HG02759 (cell line): ENCODE data around the gene UNC80.

ENCODE experiments used
- ATAC-seq: cut with Tn5 transposase; IDR thresholded peaks from one replicate; pipeline ENCODE4 v1.9.1; 2021; ENCODE audit warnings: mild to moderate bottlenecking, moderate library complexity; ENCODE audit not compliant: unreplicated experiment

UNC80 gene

DNA sequence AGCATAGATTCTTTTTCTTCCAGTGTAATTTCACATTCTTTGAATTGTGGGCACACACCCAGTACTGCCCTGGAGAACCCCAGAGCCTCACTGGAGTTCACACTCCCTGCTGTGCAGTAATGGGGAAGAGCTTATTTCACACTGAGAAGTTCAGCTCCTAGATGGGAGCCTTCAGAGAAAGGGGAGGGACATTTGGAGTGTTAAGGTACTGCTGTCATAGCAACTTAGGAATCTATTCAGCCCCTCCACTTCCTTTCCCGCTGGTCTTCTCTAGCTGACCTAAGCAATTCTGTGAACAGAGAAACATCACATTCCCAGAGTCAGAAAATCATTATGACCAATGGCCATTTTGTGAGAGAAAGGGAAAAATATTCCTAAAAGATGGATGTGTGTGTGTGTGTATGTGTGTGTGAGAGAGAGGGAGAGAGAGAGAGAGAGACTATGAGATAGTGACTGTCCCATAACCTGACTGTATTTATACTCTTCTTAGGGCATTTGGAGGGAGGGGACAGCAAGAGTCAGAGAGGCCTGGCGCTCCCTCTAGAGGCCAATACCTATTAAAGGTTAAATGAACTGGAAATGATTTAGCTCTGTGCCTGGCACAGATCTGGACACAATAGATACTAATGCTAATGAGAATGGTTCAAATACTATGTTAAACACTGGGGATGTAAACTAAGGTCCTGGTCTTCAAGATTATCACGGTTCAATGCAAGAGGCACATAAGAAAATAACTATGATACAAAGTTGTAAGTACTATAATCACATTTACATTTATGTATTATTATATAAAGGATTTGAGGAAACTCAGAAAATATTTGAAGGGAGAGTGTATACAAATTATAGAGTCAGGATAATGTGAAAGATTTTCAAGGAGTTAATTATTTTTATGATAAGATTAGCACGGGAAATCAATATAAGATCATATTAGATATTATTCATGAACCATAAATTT is 189.3 kb downstream of the UNC80 start:
- ATAC-seq: peak; percentile 92

DNA sequence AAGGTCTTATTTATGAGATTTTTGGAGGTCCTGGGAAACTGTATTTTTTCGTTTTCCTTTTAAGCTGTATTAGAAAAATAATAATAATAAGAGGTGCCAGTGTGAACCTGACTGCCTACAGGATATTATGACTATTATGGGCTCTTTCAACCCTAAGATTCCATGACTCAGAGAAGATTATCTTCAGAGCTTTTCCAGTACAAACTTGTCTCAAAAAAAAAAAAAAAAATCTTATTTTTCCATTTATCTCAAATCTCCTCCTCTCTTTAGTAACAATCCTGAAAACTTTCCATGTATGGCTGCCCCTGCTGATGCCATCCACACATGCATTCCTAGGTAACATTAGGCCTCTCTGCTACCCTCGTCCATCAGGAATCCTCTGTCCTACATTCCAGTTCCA is 194.1 kb downstream of the UNC80 start:
- no peak for ATAC-seq

DNA sequence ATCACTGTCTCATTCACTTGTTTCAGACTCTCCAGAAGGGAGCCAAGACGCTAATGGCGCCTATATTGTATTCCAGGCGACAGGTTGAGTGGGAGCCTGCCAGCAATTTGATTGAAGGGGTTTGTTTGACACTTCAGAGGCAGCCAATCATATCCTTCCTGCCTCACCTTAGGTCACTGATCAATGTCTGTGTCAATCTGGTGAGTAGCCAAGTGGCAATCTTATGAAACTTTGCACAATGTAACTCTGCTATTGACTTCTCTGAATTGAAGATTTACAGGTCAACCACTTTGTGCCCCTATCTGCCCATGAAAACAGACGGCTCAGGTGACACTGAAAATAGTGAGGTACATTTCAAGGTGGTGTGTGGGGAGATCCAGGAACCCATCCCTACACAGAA is 198.1 kb downstream of the UNC80 start:
- ATAC-seq: no peak

DNA sequence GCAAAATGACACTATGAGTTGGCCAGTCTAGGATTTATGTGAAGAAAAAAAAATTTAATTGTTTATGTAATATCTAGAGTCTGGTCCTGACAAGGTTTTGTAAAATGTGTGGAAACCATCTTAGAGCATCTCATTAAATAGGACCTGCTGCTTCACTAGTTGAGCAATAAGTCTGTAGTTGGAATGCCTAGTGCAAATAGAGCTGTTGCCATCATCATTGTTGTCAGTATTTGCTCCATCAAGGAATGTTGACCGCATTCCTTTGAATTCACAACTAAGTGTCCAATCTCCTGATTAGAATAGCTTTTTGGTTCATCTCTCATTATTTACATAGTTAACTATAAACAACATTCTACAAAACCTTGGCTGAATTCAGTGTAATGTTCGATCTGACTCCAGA is 198.6 kb downstream of the UNC80 start:
- no peak for ATAC-seq

DNA sequence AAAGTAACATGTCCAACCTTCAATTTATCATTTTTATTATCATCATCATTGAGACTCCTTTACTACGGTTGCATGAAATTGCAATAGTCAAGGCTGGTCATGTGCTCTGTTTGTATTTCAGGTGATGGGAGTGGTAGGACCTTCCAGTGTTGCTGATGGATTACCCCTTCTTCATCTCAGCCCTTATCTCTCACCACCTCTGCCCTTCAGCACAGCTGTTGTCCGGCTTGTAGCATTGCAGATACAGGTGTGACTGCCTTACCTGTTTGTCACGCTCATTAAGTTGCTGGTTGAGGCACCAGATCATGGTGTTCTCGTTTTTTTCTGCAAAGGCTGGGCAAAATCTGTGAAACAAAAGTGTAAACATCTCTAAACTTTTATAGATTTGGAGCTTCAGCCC is 199.1 kb downstream of the UNC80 start:
- no peak for ATAC-seq

DNA sequence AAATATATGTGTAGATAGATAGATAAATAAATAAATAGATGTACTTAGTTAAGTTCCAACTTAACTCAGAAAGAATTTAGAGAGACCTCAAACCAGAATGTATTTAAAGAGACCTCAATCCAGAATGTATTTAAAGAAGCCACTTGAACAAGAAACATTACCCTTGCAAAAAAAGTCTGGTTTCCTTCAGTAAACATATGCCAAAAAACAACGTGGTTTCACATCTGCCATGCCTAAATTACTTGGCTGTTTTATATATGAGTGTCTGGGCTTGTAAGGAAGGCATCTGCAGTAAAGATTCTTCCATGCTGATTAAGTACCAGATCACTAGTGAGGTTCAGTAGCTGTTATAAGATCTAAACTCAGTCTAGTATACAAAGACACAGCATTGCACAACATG is 201.7 kb downstream of the UNC80 start:
- ATAC-seq: no peak

DNA sequence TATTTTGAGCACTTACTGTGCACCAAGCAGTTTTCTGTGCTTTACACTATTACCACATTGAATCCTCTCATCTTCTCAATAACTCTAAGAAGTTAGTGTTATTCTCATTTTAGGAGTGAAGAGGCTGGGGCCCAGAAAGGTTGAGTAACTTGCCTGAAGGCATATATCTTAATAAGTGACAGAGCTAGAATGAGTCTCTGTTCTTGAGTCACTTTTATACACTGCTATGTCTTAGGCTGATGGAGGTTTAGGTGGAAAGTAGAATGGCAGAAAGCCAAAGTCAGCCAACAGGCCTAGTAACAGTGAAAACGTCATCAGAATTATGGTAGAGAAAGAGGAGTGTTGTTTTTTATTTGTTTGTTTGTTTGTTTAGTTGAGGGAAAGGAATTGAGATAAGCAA is 202.9 kb downstream of the UNC80 start:
- ATAC-seq: no peak

DNA sequence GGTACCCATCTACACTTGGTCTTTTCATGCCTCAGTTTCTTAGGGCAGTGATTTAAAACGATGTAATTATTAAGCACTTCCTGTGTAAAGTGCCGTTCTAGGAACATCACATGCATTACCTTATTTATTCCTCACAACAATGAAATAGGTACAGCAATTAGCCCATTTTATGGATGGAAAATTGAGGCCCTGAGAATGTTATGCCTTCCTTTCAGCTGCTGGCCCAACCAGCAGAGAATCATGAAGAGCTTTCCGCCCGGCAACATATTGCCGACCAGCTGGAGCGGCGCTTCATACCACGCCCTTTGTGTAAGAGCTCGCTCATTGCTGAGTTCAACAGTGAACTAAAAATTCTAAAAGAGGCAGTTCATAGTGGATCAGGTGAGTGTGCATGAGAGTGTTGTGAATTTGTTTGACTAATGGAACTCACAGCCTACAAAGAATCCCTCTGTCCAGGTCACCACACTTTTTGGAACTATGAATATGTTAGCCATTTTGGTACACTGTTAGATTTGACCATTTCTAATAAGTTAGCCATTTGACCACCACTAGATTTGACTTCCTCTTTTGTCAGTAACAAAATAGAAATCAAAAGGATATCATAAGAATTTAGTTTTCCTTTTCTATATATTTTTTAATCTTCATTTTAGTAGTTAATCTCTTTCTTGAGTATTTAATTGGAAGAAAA is 205.2 kb downstream of the UNC80 start:
- ATAC-seq: peak; percentile 75

DNA sequence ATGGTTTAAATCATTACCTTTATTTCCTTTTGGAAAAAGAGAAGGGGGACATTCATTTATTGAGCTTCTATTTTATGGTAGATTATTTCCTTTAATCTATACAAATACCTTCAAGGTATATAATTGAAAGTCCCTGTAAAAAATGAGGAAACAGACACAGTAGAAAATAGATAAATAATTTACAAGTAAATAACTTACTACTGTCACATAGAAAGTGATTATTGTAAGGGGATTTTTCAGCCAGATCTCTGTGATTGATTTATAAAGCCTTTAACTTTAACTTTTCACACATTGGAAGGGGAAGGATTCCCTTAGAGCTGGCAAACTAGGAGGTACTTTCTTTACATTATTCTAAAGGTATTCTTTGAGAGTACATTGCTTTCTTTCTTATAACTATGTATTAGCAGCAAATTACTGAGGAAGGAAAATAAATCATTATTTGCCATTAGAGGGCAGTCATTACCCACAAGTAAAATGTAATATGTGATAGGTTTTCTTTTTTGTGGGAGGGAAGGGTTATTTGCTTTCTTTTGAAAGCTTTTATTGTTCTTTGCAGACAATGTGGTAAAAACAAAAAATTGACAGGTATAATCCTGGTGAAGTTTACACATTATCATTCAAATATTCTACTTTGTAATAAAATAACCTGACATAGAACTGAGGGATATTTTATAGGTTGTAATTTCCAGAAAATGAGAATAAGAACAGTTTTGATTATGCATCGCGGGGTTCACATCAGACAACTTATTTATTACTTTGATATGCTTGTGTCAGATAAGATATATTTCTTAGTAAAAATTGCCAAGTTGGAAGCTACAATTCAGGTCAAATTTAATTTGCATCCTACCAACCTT is 206.0 kb downstream of the UNC80 start:
- ATAC-seq: peak; percentile 55

DNA sequence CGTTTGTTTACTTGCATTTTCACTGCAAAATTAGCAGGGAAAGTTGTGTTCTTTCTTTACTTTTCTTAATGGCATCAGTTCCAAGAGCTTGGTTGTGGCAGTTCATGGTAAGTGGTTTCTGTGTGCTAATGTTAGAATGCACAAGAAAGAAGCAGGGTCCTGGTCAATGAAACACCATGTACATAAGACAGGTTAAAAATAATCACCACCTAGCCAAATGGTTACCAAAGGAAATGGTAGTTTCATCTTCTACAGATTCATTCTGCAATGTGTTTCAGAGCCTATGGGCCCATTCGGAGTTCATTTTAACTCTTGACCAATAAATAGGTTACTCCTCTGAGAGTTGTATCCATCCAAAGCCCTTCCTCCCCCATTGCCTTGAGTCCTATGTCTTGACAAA is 212.7 kb downstream of the UNC80 start:
- no peak for ATAC-seq

DNA sequence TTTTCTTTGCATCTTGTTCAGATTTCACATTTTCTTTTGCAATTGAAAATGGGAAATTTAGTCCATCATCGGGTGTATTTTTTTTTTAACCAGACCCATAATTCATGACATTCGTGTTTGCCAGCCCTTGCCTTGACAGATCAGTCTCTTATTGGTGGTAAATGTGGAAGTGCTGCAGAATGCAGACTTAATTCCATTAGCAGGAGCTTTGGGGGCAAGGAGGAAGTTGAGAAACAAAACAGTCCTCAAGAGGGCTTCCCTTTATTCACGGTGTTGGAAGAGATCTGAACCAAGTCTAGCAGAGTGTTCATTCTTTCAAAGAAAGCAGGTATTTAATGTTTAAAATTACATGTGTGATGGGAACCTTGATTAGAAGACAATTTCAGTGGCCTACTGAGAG is 214.2 kb downstream of the UNC80 start:
- ATAC-seq: no peak

DNA sequence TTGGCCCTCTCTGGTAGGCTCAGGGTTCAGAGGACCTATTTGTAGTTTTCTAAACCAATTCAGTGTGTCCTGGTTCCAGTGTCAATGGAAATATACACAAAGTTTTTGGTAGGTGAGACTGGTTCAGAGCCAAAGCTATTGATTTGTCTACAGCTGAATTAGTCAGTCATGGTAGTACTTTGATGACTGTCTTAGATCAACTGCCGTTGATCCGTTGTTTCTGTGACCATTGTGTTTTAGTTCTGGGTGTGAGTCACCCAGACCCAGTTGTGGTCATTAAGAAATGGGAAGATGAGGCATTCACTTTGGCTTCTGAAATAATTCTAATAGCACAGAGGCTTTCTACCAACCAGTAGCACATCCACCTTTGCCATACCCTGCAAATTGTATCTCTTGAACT is 214.8 kb downstream of the UNC80 start:
- ATAC-seq: no peak

DNA sequence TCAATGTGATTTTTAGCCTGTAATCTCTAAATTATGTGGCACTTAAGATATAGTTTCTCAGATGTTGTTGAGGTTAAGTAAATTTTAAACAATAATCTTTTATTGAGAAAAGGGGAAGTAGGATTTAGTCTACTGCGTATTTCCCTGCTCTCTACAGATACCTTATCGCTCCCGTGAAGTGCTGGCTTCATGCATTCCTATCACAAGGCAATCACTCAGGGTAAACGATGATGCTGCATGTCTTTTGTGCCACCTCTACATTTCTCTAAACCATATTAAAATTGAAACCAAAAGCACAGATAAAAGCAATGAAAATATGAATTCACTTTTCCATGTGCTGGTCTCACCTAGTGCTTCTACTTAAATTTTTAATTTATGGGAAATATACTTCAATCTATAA is 216.4 kb downstream of the UNC80 start:
- ATAC-seq: peak; percentile 51

DNA sequence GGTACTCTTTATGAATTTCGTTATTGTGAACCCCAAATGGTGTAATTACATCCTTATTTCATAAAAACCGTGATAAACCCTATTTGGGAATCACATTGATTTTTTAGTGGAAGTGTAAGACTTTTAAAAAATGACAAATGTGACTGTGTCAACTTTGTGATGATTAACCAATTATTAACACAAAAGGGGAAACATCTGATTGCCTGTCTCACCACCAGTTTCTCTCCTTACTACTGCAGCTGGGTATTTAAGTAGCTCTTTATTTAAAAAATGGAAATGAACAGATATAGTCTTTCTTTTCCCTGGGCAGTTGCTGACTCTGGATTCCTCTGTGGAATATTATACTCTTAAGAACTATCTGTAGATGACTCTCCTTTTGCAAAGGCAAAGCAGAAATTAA is 219.2 kb downstream of the UNC80 start:
- ATAC-seq: no peak

DNA sequence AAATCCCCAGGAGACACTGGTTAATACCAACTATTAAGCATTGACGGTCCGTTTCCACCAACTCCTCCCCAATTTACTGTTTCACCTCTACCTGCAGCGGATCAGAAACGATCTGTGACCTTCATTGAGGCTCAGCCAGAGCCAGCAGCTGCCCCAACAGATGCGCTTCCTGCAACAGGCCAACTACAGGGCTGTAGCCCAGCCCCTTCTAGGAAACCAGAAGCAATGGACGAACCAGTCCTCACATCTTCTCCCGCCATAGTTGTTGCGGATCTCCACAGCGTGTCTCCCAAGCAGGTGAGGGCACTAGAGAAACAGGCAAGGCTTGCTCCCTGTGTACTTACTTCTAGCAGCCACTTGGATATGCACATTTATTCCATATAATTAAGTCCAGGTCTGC is 222.3 kb downstream of the UNC80 start:
- no peak for ATAC-seq

DNA sequence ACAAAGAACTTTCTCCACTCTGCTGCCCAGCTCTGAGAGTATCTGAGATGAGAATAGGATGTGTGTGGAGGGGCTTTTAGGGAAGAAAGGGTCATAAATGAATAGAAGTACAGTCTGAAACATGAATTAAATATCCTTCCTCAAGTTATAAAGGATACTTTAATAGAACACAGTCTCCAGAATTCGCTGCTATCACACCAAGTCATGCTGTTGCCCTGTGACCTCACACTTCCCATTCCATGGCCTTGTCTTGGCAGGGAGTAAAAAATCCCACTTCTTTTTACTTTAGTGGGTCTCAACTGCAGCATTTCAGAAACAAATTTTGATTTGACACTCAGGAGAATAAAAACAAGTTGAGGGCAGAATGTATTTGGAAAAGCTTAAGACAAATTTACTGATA is 227.0 kb downstream of the UNC80 start:
- no peak for ATAC-seq

DNA sequence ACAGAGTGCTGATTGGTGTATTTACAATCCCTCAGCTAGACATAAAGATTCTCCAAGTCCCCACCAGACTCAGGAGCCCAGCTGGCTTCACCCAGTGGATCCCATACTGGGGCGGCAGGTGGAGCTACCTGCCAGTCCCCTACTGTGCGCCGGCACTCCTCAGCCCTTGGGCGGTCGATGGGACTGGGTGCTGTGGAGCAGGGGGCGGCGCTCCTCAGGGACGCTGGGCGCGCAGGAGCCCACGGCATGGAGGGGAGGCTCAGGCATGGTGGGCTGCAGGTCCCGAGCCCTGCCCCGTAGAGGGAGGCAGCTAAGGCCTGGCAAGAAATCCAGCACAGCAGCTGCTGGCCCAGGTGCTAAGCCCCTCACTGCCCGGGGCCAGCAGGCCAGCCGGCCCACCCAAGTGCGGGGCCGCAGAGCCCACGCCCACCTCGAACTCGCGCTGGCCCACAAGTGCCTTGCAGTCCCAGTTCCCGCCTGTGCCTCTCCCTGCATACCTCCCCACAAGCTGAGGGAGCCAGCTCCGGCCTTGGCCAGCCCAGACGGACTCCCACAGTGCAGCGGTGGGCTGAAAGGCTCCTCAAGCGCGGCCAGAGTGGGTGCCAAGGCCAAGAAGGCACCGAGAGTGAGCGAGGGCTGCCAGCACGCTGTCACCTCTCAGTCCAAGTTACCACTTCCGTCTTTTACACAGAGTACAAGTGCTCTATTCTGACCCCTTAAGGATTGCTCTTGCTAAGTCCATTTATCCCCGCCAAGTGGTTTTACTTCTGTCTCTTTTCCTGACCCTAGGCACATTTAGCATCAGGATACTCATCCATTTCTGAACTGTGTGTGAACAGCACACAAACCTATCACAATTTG is 229.1 kb downstream of the UNC80 start:
- ATAC-seq: no peak

DNA sequence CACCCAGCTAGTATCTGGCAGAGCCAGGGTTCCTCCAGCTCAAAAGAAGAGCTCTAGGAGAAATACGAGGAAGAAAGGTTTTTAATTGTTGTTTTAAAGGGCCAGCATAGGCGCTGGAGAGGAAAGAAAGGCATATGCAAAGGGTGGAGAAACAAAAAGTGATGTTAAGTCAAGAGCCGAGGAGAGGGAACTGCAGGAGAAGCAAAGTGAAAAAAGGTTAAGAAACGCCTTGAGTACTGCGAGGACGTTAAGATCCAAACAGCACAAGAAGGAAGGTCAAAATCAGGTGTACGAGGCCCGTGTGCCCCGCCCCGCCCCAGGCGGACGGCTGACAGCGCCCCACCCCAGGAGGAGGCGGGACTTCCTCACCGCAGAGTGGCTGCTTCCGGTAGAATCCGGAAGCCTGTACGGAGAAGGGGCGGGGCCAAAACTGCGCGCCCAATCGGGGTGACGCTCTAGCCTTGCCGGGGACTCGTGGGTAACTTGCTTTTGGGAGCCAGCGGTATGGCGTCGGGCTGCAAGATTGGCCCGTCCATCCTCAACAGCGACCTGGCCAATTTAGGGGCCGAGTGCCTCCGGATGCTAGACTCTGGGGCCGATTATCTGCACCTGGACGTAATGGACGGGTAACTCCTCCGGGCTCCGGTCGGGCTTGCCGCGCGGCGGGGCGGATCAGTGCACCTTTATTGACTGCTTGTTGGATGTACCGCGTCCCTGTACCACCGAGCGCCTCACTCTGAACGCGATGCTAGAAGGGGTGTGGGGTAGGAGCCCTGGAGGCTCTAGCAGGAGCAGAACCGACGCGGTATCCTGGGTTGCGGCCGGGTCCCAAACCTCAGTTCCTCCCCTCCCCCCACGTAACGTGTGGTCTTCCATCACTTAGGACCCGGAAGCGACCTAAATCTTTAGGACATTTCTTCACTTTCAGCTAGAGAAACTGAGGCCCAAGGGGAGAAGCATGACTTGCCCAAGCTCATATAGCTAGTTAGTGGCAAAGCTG is 230.8 kb downstream of the UNC80 start, which contains the start of gene RPE:
Gene RPE (plus strand): TSS at position 481 of the 1,000 bp plus-strand sequence. CDS start 24 bp downstream, at position 505.
- peak; percentile 99 for ATAC-seq

DNA sequence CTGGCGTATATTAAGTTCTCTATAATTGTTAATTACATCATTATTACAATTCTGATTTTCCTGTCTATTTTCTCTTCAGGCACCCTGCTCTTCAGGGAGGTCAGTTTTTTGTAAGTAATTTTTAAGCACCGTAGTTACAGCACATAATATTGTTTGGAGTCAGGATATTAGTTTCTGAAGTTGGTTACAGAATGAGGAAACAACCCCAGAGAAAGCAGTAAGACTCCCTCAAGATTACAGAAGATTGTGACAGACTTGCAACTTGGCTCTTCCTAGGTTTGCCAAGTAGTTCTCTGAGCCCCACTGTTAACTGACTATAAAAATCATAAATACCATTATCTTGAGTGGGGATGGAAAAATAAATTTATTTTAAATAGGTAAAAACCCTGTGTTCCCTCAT is 231.7 kb downstream of the UNC80 start:
- no peak for ATAC-seq
